Adrenal gland (tissue), 5 donors: ENCODE data around the gene ABCA13.

ENCODE experiments used
- POLR2A ChIP-seq, 2 donors: fragments of 450-650 bp; IDR thresholded peaks; one replicate each; pipeline ENCODE4 v1.6.1; 2017; ENCODE audit warnings: antibody characterized with exemption in 2 of 2, mild to moderate bottlenecking in 2 of 2, moderate library complexity in 1 of 2
- TF ChIP-seq, protein P1 (sequence below), 6 experiments: fragments of 450-650 bp in 4 of 6; fragments of 200-600 bp in 2 of 6; sonication (generic) in 1 of 6; IDR thresholded peaks; 1 replicate in 5 of 6; 2 replicates in 1 of 6; pipeline versions ENCODE4 v1.5.1 to v1.8.0; 2016 to 2021; ENCODE audit warnings: antibody characterized with exemption in 6 of 6, mild to moderate bottlenecking in 2 of 6, moderate library complexity in 1 of 6
- donor health status: DM: no; HTN: no; CAD: no.

DNA sequence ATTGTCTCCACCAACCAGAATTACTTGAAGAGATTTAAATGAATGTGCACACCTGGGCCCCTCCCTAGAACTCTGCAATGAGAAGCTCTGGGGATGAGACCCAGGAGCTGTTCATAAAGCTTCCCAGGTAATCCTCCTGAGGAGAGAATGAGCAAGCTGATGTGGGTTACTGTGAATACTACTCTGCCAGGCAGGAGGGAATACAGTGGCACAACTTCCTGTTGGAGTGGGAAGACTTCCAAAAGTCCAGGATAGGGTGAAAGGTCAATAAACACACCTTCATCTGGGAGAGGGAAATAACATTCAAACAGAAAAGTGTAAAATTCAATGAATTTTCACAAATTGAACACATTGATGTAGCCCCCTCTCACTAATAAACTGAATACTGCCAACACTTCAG, 351.4 kb downstream of the ABCA13 start:
- TF ChIP-seq, protein P1, sequence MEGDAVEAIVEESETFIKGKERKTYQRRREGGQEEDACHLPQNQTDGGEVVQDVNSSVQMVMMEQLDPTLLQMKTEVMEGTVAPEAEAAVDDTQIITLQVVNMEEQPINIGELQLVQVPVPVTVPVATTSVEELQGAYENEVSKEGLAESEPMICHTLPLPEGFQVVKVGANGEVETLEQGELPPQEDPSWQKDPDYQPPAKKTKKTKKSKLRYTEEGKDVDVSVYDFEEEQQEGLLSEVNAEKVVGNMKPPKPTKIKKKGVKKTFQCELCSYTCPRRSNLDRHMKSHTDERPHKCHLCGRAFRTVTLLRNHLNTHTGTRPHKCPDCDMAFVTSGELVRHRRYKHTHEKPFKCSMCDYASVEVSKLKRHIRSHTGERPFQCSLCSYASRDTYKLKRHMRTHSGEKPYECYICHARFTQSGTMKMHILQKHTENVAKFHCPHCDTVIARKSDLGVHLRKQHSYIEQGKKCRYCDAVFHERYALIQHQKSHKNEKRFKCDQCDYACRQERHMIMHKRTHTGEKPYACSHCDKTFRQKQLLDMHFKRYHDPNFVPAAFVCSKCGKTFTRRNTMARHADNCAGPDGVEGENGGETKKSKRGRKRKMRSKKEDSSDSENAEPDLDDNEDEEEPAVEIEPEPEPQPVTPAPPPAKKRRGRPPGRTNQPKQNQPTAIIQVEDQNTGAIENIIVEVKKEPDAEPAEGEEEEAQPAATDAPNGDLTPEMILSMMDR (IDR thresholded peaks at IDR 0.05), result no peak
- TF ChIP-seq POLR2A (IDR thresholded peaks at IDR 0.05), result no peak
